Testis (tissue), 2 donors: ENCODE results near the gene SLC2A6.

ENCODE experiments used
- POLR2A ChIP-seq: fragments of 450-650 bp; IDR thresholded peaks from one replicate; pipeline ENCODE4 v1.6.1; 2017; ENCODE audit warnings: antibody characterized with exemption, mild to moderate bottlenecking, moderate library complexity
- TF ChIP-seq, protein P1 (sequence below), 3 experiments: fragments of 450-650 bp in 2 of 3; fragments of 200-600 bp in 1 of 3; sonication (generic) in 1 of 3; IDR thresholded peaks; one replicate each; pipeline ENCODE4 v1.5.1; 2016 to 2019; ENCODE audit warnings: antibody characterized with exemption in 3 of 3, mild to moderate bottlenecking in 2 of 3, moderate library complexity in 1 of 3

DNA sequence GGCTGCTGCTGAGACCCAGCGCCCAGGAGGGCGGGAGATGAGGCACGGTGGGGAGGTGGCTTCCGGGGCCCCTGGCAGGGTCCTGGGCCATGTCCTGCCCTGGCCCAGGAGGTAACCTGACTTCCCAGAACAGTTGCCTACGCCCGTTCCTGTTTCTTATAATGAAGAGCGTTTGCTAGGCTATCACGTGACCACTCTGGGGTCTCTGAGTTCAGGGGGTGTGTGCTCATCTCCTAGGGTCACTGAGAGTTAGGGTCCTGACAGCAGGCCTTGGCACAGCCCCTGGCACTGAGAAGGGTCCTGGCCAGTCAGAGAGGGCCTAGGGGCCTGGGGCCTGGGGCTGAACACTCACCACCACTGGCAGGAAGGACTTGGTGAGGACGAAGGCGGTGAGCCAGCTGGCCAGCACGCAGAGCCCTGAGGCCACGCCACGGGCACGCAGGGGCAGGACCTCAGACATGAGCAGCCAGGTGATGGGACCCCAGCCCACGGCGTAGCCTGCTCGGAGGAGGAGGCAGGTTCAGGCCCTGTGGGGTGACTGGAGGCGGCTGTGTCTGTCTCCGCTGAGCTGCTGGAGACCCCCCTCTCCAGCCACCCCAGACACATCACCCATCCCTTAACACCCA is 6.0 kb downstream of the SLC2A6 start:
- TF ChIP-seq, protein P1, sequence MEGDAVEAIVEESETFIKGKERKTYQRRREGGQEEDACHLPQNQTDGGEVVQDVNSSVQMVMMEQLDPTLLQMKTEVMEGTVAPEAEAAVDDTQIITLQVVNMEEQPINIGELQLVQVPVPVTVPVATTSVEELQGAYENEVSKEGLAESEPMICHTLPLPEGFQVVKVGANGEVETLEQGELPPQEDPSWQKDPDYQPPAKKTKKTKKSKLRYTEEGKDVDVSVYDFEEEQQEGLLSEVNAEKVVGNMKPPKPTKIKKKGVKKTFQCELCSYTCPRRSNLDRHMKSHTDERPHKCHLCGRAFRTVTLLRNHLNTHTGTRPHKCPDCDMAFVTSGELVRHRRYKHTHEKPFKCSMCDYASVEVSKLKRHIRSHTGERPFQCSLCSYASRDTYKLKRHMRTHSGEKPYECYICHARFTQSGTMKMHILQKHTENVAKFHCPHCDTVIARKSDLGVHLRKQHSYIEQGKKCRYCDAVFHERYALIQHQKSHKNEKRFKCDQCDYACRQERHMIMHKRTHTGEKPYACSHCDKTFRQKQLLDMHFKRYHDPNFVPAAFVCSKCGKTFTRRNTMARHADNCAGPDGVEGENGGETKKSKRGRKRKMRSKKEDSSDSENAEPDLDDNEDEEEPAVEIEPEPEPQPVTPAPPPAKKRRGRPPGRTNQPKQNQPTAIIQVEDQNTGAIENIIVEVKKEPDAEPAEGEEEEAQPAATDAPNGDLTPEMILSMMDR (IDR thresholded peaks at IDR 0.05) = no peak
- TF ChIP-seq POLR2A = no peak
